Thymus (tissue), 11 donors: ENCODE results near the gene SH3GL3. TPM values are rescaled to one million over a fixed set of nuclear protein-coding genes. Genes with fewer than 3 reads are reported as not detected.

Experiments used
- DNase-seq, 9 donors: peaks; one replicate each; pipeline ENCODE4 v3.0.0-alpha.2; 2013; ENCODE audit warnings: low spot score in 9 of 9, low read depth in 6 of 9, missing footprints in 1 of 9
- H3K27ac ChIP-seq, 2 donors: one replicate each; pipeline ENCODE4 v1.5.1; 2013; ENCODE audit warnings: control low read depth in 1 of 2, low read depth in 1 of 2, low read length in 1 of 2, mild to moderate bottlenecking in 1 of 2, moderate library complexity in 1 of 2
- H3K27me3 ChIP-seq, 2 donors: one replicate each; pipeline ENCODE4 v1.5.1; 2013; ENCODE audit warnings: low read length in 1 of 2; ENCODE audit not compliant: control insufficient read depth in 2 of 2, insufficient read depth in 1 of 2
- H3K36me3 ChIP-seq, 2 donors: one replicate each; pipeline ENCODE4 v1.5.1; 2013; ENCODE audit warnings: low read length in 1 of 2, mild to moderate bottlenecking in 1 of 2, moderate library complexity in 1 of 2; ENCODE audit not compliant: control insufficient read depth in 2 of 2, insufficient read depth in 2 of 2
- H3K4me1 ChIP-seq, 2 donors: one replicate each; pipeline ENCODE4 v1.5.1; 2013; ENCODE audit warnings: low read length in 2 of 2; ENCODE audit not compliant: control insufficient read depth in 2 of 2, insufficient read depth in 2 of 2
- H3K4me3 ChIP-seq, 2 donors: one replicate each; pipeline ENCODE4 v1.5.1; 2013; ENCODE audit warnings: low read length in 2 of 2, control low read depth in 1 of 2, mild to moderate bottlenecking in 1 of 2
- H3K9me3 ChIP-seq, 2 donors: one replicate each; pipeline ENCODE4 v1.5.1; 2013; ENCODE audit warnings: low read length in 1 of 2, mild to moderate bottlenecking in 1 of 2; ENCODE audit not compliant: control insufficient read depth in 2 of 2, insufficient read depth in 1 of 2
- WGBS: extraction: QIAGEN DNeasy Blood & Tissue Kit; methylation state at CpG from one replicate; pipeline ENCODE4 v1.1.7; 2013; 5-methylcytosine and 5-hydroxymethylcytosine counted together
- polyA plus RNA-seq: library from polyadenylated mRNA; stranded (reverse); fragments of 200-250 nt; gene quantifications from one replicate; pipeline ENCODE4 v1.2.3, GENCODE V29; 2013
- total RNA-seq: library from RNA; stranded (reverse); fragments of 120-200 nt; gene quantifications from one replicate; pipeline ENCODE4 v1.2.4, GENCODE V29; 2013
- donor health status: healthy.

SH3GL3 gene
- total and polyA plus RNA-seq, 2 donors: 2.2 to 3.3 TPM

DNA sequence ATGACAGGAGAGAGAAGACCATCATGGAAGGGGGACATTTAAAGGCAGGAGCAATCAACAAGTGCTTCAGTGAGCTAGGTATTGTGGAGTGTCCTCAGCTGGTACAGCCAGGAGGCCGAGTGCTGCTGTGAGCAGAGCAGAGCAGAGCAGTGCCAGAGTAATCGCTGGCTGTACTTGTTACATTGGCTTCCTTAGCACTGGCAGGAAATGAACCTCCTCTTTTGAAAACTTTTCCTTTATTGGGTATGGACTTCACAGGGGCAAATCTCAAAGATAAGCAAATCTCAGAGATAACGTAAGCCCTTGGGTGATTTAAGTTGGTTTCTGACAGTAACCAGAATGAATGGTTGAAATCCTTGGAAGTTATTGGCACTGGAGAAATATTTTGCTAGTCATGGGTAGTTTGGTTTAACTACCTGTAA, 2.1 kb downstream of the SH3GL3 start:
- DNase-seq: no peak
- no peaks in the 10 kb centered on the region for H3K36me3 ChIP-seq
- WGBS: 85% methylated on average over 3 of the region's 3 CpGs
- no peak overlapping the region for H3K4me3 ChIP-seq
- no peaks in the 10 kb centered on the region for H3K9me3 ChIP-seq
- H3K27ac ChIP-seq: no peak overlapping the region
- peaks cover 2 to 38% of the 10 kb centered on the region in 2 donors for H3K27me3 ChIP-seq
- peaks cover 6 to 12% of the 10 kb centered on the region in 2 donors for H3K4me1 ChIP-seq

DNA sequence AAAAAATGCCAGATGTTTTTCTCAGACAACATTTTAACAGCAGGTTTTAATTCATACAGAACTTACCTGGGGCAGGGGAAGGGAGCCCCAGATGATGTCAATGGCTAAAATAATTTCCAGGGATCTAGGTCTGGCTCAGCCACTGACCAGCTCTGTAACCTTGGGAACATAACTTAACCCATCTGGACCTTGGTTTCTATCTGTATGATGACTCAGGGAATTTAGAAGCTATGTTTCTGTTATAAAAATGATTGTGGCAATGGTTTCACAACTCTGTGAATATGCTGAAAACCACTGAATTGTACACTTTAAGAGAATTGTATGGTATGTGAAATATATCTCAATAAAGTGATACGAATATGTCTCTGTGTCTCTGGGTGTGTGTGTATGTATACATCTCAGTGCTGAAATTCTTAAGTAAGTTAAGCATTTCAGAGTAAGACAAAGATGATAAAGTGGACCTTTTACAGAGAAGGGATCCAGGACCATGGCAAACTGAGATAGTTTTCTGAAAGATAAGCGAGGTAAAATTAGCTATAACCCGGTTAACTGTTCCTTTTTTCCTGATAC, 2.9 kb downstream of the SH3GL3 start:
- no peak for DNase-seq
- Histone ChIP-seq H3K9me3 (no peaks in the 10 kb centered on the region), H3K27me3 (peaks cover 2 to 37% of the 10 kb centered on the region in 2 donors), H3K27ac (no peak overlapping the region), H3K4me3 (no peak overlapping the region), H3K4me1 (peaks cover 6 to 12% of the 10 kb centered on the region in 2 donors), H3K36me3 (no peaks in the 10 kb centered on the region)
- 94% methylated on average over 3 of the region's 3 CpGs for WGBS

DNA sequence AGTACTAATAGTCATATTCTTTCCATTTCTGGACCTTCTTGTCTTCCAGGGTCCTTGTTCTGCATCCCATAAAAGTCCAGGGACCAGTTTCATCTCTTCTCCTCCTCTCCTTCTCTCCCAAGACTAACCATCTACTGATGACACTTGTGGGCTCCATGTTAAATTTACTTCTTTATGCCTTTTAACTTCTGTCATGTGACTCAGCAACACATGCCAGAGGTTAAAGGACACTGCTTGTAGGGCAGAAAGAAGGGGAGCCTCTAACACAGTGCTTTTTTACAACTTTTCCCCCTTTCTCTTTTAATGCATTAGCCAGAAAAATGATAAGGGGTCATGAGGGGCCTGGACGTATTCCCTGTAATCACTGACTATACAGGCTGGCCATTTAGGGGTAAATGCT, 10.0 kb downstream of the SH3GL3 start:
- WGBS: 97% methylated on average over 1 of the region's 1 CpG
- Histone ChIP-seq H3K27me3 (no peaks in the 10 kb centered on the region), H3K27ac (no peak overlapping the region), H3K4me1 (no peaks in the 10 kb centered on the region), H3K36me3 (no peaks in the 10 kb centered on the region), H3K9me3 (no peaks in the 10 kb centered on the region), H3K4me3 (no peak overlapping the region)
- no peak for DNase-seq

DNA sequence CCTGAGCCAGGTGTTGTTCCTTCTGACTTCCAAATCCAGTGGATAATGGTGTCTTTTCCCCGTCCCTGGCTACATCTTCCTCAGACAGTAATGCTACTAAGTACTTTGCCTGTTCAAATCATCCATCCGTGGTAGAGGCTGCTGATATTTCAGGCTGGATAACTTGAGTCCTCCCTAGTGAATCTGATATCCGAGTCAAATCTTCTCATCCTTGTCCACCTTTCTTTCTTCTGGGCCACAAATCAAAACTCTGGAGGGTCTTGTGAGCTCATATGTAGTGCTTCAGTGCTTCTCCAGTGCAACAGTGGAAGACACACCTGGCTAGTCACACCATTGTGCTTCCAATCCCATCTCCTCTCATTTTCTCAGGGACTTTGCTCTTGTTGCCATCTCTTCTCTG, 11.2 kb downstream of the SH3GL3 start:
- Histone ChIP-seq H3K4me3 (no peak overlapping the region), H3K27me3 (no peaks in the 10 kb centered on the region), H3K9me3 (no peaks in the 10 kb centered on the region), H3K36me3 (no peaks in the 10 kb centered on the region), H3K4me1 (no peaks in the 10 kb centered on the region), H3K27ac (no peak overlapping the region)
- no peak for DNase-seq
- 92% methylated on average over 3 of the region's 3 CpGs for WGBS

DNA sequence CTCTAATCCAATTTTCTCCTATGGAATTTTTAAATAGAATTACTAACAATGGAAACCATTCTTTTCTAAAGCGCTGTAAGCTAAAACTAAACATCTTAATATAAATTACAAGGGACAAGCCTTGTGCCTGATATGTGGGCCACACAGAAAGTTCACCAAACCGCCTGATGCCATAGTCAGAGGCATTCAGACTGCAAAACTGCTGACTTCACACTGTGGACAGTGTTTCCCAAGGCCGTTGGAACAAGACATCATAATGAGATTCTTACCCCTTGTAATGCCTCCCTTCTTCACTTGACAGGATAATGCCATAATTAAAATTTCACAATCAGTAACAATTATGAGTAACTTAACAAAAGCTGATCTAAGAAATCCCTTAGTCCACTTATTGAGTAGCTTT, 14.9 kb downstream of the SH3GL3 start:
- 93% methylated on average over 3 of the region's 3 CpGs for WGBS
- no peaks in the 10 kb centered on the region for H3K4me1 ChIP-seq
- no peak overlapping the region for H3K27ac ChIP-seq
- H3K27me3 ChIP-seq: no peaks in the 10 kb centered on the region
- H3K4me3 ChIP-seq: no peak overlapping the region
- H3K9me3 ChIP-seq: no peaks in the 10 kb centered on the region
- no peak for DNase-seq
- H3K36me3 ChIP-seq: no peaks in the 10 kb centered on the region

DNA sequence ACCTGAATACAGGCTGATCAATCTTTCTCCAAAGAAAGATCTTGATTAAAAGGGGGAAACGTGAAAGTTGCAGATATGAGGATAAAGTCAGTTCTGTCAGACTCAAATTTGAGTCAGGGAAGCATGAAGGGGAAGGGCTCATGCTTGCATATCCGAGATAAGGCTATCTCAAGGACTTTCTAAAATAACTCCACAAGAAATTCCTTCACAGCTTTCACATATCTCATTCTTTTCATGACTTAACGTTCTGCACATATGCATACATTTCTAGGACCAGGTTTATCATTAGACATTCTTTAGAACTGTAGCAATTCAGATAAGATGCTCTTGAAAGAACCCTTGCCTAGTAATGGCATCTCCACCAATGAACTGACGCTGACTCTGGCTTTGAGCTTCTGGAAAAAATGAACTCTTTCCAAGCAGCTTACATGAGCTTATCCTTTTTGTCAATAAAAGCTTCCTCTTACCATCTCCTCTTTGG, 15.9 kb downstream of the SH3GL3 start:
- Histone ChIP-seq H3K4me3 (no peak overlapping the region), H3K36me3 (no peaks in the 10 kb centered on the region), H3K27me3 (no peaks in the 10 kb centered on the region), H3K27ac (no peak overlapping the region), H3K9me3 (no peaks in the 10 kb centered on the region), H3K4me1 (no peaks in the 10 kb centered on the region)
- DNase-seq: no peak
- WGBS: 21% methylated on average over 4 of the region's 4 CpGs

DNA sequence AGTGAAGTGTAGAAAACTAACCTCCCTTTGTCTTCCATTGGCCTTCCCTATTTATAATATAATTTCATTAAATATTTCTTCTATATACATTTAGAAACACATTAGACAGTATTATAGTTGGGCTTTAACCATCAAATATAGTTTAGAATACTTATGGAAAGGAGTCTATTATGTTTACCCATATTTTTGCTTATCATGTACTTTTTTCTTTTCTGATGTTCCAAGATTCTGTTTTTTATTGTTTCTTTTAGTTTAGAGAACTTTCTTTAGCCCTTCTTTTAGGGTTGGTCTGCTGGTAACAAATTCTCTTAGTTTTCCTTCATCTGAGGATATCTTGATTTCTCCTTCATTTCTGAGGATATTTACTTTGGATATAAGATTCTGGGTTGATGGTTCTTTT, 23.7 kb downstream of the SH3GL3 start:
- DNase-seq: no peak
- no peak overlapping the region for H3K4me3 ChIP-seq
- no peaks in the 10 kb centered on the region for H3K4me1 ChIP-seq
- H3K9me3 ChIP-seq: no peaks in the 10 kb centered on the region
- no peak overlapping the region for H3K27ac ChIP-seq
- no peaks in the 10 kb centered on the region for H3K27me3 ChIP-seq
- no peaks in the 10 kb centered on the region for H3K36me3 ChIP-seq

DNA sequence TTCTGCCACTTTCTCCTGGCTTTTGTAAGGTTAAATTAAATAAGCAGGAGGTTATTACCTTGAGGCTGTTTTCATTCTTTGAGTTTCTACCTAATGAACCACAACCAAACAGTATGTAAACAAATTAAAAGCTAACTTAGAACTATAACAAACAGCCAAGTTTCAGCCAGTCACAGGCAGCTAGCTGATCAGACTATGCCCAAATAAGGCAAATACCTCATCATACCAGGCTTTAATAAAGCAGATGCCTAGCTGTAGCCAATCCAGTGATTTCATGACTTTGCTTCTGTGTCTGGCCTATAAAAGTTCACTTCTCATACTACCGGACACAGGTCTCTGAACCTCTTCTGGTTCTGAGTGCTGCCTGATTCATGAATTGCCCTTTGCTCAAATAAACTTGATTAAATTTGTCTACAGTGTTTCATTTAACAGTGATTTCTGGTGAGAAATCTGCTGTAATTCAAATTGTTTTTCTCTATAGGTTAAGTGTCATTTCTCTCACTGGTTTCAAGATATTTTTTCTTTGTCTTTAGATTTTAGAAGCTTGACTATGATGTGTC, 24.2 kb downstream of the SH3GL3 start:
- H3K4me1 ChIP-seq: no peaks in the 10 kb centered on the region
- H3K27me3 ChIP-seq: no peaks in the 10 kb centered on the region
- no peaks in the 10 kb centered on the region for H3K9me3 ChIP-seq
- no peak for DNase-seq
- WGBS: 99% methylated on average over 1 of the region's 1 CpG
- no peak overlapping the region for H3K4me3 ChIP-seq
- no peak overlapping the region for H3K27ac ChIP-seq
- no peaks in the 10 kb centered on the region for H3K36me3 ChIP-seq

DNA sequence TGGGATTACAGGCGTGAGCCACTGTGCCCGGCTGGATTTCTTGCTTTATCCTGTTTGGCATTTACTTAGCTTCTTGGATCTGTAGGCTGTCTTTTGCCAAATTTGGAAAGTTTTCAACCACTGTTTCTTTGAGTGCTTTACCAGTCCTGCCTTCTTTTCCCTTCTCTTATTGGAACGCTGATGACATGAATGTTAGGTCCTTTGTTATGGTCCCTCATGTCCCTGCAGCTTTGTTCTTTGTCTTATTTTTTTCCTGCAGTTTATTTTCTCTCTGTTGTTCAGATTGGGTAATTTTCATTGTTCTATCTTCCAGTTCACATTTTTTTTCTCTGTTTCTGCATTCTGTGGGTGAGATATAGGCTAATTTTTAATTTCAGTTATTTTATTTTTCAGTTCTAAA, 25.0 kb downstream of the SH3GL3 start:
- Histone ChIP-seq H3K9me3 (no peaks in the 10 kb centered on the region), H3K27ac (no peak overlapping the region), H3K4me3 (no peak overlapping the region), H3K4me1 (no peaks in the 10 kb centered on the region), H3K27me3 (no peaks in the 10 kb centered on the region), H3K36me3 (no peaks in the 10 kb centered on the region)
- over 99% methylated on average over 3 of the region's 3 CpGs for WGBS
- no peak for DNase-seq
